ENCODE results near the gene GIT1. TPM values are rescaled to one million over a fixed set of nuclear protein-coding genes. Genes with fewer than 3 reads are reported as not detected.

The GIT1 gene
- total and polyA plus RNA-seq, 2 of the 13 experiments (the other 11 are each of a cell fraction or from before 2014, with no cell fraction given): 14.2 to 30.8 TPM

GRCh38 chr17:29555840-29556239 lies 33.6 kb downstream of the GIT1 start (continued):
- TF ChIP-seq, protein P1, sequence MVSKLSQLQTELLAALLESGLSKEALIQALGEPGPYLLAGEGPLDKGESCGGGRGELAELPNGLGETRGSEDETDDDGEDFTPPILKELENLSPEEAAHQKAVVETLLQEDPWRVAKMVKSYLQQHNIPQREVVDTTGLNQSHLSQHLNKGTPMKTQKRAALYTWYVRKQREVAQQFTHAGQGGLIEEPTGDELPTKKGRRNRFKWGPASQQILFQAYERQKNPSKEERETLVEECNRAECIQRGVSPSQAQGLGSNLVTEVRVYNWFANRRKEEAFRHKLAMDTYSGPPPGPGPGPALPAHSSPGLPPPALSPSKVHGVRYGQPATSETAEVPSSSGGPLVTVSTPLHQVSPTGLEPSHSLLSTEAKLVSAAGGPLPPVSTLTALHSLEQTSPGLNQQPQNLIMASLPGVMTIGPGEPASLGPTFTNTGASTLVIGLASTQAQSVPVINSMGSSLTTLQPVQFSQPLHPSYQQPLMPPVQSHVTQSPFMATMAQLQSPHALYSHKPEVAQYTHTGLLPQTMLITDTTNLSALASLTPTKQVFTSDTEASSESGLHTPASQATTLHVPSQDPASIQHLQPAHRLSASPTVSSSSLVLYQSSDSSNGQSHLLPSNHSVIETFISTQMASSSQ (IDR thresholded peaks at IDR 0.05; ENCODE audit: low read depth): peak; percentile 98
- TF ChIP-seq, protein P1 (CRISPR knock-in tag; IDR thresholded peaks at IDR 0.05; ENCODE audit: borderline replicate concordance): peak; percentile 98
- TF ChIP-seq NCOA2 (CRISPR knock-in tag; IDR thresholded peaks at IDR 0.05): peak; percentile 69; the same call in 1 of the 2 replicates
- TF ChIP-seq ZNF124 (CRISPR knock-in tag; IDR thresholded peaks at IDR 0.05): no peak
- TF ChIP-seq, protein P2, sequence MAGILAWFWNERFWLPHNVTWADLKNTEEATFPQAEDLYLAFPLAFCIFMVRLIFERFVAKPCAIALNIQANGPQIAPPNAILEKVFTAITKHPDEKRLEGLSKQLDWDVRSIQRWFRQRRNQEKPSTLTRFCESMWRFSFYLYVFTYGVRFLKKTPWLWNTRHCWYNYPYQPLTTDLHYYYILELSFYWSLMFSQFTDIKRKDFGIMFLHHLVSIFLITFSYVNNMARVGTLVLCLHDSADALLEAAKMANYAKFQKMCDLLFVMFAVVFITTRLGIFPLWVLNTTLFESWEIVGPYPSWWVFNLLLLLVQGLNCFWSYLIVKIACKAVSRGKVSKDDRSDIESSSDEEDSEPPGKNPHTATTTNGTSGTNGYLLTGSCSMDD (CRISPR knock-in tag; IDR thresholded peaks at IDR 0.05): no peak
- TF ChIP-seq CC2D1A (CRISPR knock-in tag; IDR thresholded peaks at IDR 0.05): no peak
- no peak for TF ChIP-seq AGO1 (IDR thresholded peaks at IDR 0.05; ENCODE audit: low read depth, low read length, poor library complexity, severe bottlenecking)
- no peak for TF ChIP-seq MEIS1 (CRISPR knock-in tag; IDR thresholded peaks at IDR 0.05; ENCODE audit: borderline replicate concordance)
- no peak for TF ChIP-seq GRHL1 (CRISPR knock-in tag; conservative IDR thresholded peaks at IDR 0.05)
- no peak for TF ChIP-seq ZNF704 (CRISPR knock-in tag; IDR thresholded peaks at IDR 0.05; ENCODE audit: borderline replicate concordance)
- no peak for TF ChIP-seq FOXC1 (CRISPR knock-in tag; IDR thresholded peaks at IDR 0.05; ENCODE audit: borderline replicate concordance)
- peak; percentile 54 for TF ChIP-seq ZMYM4 (CRISPR knock-in tag; IDR thresholded peaks at IDR 0.05)
- no peak for TF ChIP-seq ZNF335 (CRISPR knock-in tag; IDR thresholded peaks at IDR 0.05)
- TF ChIP-seq ZNF563 (CRISPR knock-in tag; IDR thresholded peaks at IDR 0.05): no peak
- TF ChIP-seq, protein P3, sequence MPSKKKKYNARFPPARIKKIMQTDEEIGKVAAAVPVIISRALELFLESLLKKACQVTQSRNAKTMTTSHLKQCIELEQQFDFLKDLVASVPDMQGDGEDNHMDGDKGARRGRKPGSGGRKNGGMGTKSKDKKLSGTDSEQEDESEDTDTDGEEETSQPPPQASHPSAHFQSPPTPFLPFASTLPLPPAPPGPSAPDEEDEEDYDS (CRISPR knock-in tag; IDR thresholded peaks at IDR 0.05): peak; percentile 71; the same call in 1 of the 2 replicates
- no peak for TF ChIP-seq ZNF598 (CRISPR knock-in tag; IDR thresholded peaks at IDR 0.05; ENCODE audit: borderline replicate concordance)
- TF ChIP-seq RBFOX2 (IDR thresholded peaks at IDR 0.05; ENCODE audit: low read depth, low read length): no peak
- TF ChIP-seq ZSCAN22 (CRISPR knock-in tag; IDR thresholded peaks at IDR 0.05): no peak
- TF ChIP-seq ZNF768 (CRISPR knock-in tag; IDR thresholded peaks at IDR 0.05): no peak
- TF ChIP-seq ZKSCAN1 (IDR thresholded peaks at IDR 0.05; ENCODE audit: low read length): no peak
- no peak for TF ChIP-seq BRD4 (CRISPR knock-in tag; IDR thresholded peaks at IDR 0.05)
